Smooth muscle cell of trachea (primary cell): ENCODE data around the gene IRAK2. TPM values are rescaled to one million over a fixed set of nuclear protein-coding genes. Genes with fewer than 3 reads are reported as not detected.

Experiments
- total RNA-seq: library from RNA; depleted of rRNA; stranded (reverse); fragments of >200 nt; gene quantifications from 2 replicates; pipeline ENCODE4 v1.2.1, GENCODE V29; 2014

Gene IRAK2
- total RNA-seq: 5.4 and 7.6 TPM in 2 replicates

GRCh38 chr3:10164546-10165393 lies at the start of gene IRAK2:
IRAK2 (plus strand) TSS chr3:10164919; CDS start chr3:10164955, 36 bp downstream.

GRCh38 chr3:10115326-10116137 lies 49.2 kb upstream of the IRAK2 start, which contains the start of gene BRK1:
BRK1 (plus strand) TSS chr3:10115675; CDS start chr3:10115702, 27 bp downstream.

GRCh38 chr3:10248184-10248983 lies 83.7 kb downstream of the IRAK2 start, which contains the start of gene TATDN2:
TATDN2 (plus strand) TSS chr3:10248459; CDS start chr3:10249201, 742 bp downstream.

GRCh38 chr3:10292505-10293419 lies 128.0 kb downstream of the IRAK2 start, which contains the start of gene GHRL:
GHRL (minus strand) TSS chr3:10292947; CDS start chr3:10290180, 2,767 bp downstream.

Other genes with a start within 250 kb of the IRAK2 start
- gene IL17RC, start 247.8 kb upstream of the IRAK2 start, total RNA-seq: 57.6 and 58.9 TPM in 2 replicates
- 16.0 and 47.8 TPM in 2 replicates for gene CRELD1, start 231.1 kb upstream of the IRAK2 start, total RNA-seq
- gene PRRT3, start 212.5 kb upstream of the IRAK2 start, total RNA-seq: 5.4 and 7.1 TPM in 2 replicates
- 61.1 and 78.7 TPM in 2 replicates for gene EMC3, start 178.1 kb upstream of the IRAK2 start, total RNA-seq
- 2.8 and 25.7 TPM in 2 replicates for gene FANCD2, start 138.5 kb upstream of the IRAK2 start, total RNA-seq
- not detected in 2 replicates for gene FANCD2OS, start 56.7 kb upstream of the IRAK2 start, total RNA-seq
- 118 and 138 TPM in 2 replicates for gene BRK1, start 49.2 kb upstream of the IRAK2 start, total RNA-seq
- gene VHL, start 23.1 kb upstream of the IRAK2 start, total RNA-seq: 37.2 and 39.7 TPM in 2 replicates
- 13.4 and 14.1 TPM in 2 replicates for gene TATDN2, start 83.5 kb downstream of the IRAK2 start, total RNA-seq
- gene GHRL, start 128.0 kb downstream of the IRAK2 start, total RNA-seq: 0.29 TPM in 1 of 2 replicates, not detected in the other
- gene SEC13, start 156.2 kb downstream of the IRAK2 start, total RNA-seq: 331 and 378 TPM in 2 replicates